ENCODE measurements around the gene TMC3.

TMC3 gene

GRCh38 chr15:81391657-81392056, 17.6 kb upstream of the TMC3 start:
- no peak for TF ChIP-seq CTCF (IDR thresholded peaks at IDR 0.05; ENCODE audit: insufficient read depth, low read length, poor library complexity, severe bottlenecking)
- H3K4me3 ChIP-seq (replicated peaks; ENCODE audit: low read depth, low read length) = no peak overlapping the region
- DNase-seq (ENCODE audit: extremely low read depth, insufficient read length) = no peak

GRCh38 chr15:81388436-81388770, 14.4 kb upstream of the TMC3 start:
- TF ChIP-seq CTCF (IDR thresholded peaks at IDR 0.05; ENCODE audit: insufficient read depth, low read length, poor library complexity, severe bottlenecking) = no peak
- no peaks in the 10 kb centered on the region for H3K27me3 ChIP-seq (replicated peaks; ENCODE audit: control insufficient read depth, insufficient read depth, low read length)
- DNase-seq (ENCODE audit: extremely low read depth, insufficient read length) = no peak
- no peaks in the 10 kb centered on the region for H3K36me3 ChIP-seq (ENCODE audit: control insufficient read depth, insufficient read depth, low read length)
- H3K4me3 ChIP-seq (replicated peaks; ENCODE audit: low read depth, low read length) = no peak overlapping the region

More at GRCh38 chr15:81391657-81392056, 17.6 kb upstream of the TMC3 start:
- no peaks in the 10 kb centered on the region for H3K27me3 ChIP-seq (replicated peaks; ENCODE audit: control insufficient read depth, insufficient read depth, low read length)
- H3K36me3 ChIP-seq (ENCODE audit: control insufficient read depth, insufficient read depth, low read length) = no peaks in the 10 kb centered on the region

GRCh38 chr15:81387621-81388435, 13.8 kb upstream of the TMC3 start:
- no peak for TF ChIP-seq CTCF (IDR thresholded peaks at IDR 0.05; ENCODE audit: insufficient read depth, low read length, poor library complexity, severe bottlenecking)
- Histone ChIP-seq H3K36me3 (ENCODE audit: control insufficient read depth, insufficient read depth, low read length) (no peaks in the 10 kb centered on the region), H3K4me3 (replicated peaks; ENCODE audit: low read depth, low read length) (no peak overlapping the region), H3K27me3 (replicated peaks; ENCODE audit: control insufficient read depth, insufficient read depth, low read length) (no peaks in the 10 kb centered on the region)
- no peak for DNase-seq (ENCODE audit: extremely low read depth, insufficient read length)

GRCh38 chr15:81386947-81387346, 12.9 kb upstream of the TMC3 start:
- no peak for TF ChIP-seq CTCF (IDR thresholded peaks at IDR 0.05; ENCODE audit: insufficient read depth, low read length, poor library complexity, severe bottlenecking)
- no peak for DNase-seq (ENCODE audit: extremely low read depth, insufficient read length)
- Histone ChIP-seq H3K4me3 (replicated peaks; ENCODE audit: low read depth, low read length) (no peak overlapping the region), H3K27me3 (replicated peaks; ENCODE audit: control insufficient read depth, insufficient read depth, low read length) (no peaks in the 10 kb centered on the region), H3K36me3 (ENCODE audit: control insufficient read depth, insufficient read depth, low read length) (no peaks in the 10 kb centered on the region)

- TF ChIP-seq CTCF (IDR thresholded peaks at IDR 0.05; ENCODE audit: insufficient read depth, low read length, poor library complexity, severe bottlenecking) = no peak
Observed at GRCh38 chr15:81385721-81386076, 11.7 kb upstream of the TMC3 start.

More at GRCh38 chr15:81385721-81386076, 11.7 kb upstream of the TMC3 start:
- Histone ChIP-seq H3K36me3 (ENCODE audit: control insufficient read depth, insufficient read depth, low read length) (no peaks in the 10 kb centered on the region), H3K4me3 (replicated peaks; ENCODE audit: low read depth, low read length) (no peak overlapping the region), H3K27me3 (replicated peaks; ENCODE audit: control insufficient read depth, insufficient read depth, low read length) (no peaks in the 10 kb centered on the region)
- DNase-seq (ENCODE audit: extremely low read depth, insufficient read length) = no peak

Data from GM06990 (cell line).